GM12878 (cell line): ENCODE measurements around the gene MYO10. TPM values are rescaled to one million over a fixed set of nuclear protein-coding genes. Genes with fewer than 3 reads are reported as not detected.

Experiments
- ATAC-seq: fragments of 200-7000 bp; cut with Tn5 transposase; 3 replicates; pipeline ENCODE4 v1.9.1; 2020; ENCODE audit warnings: mild to moderate bottlenecking, moderate library complexity
- BruUV-seq: library from RNA; stranded (reverse); fragments of 400-500 nt; replicated peaks from 2 replicates; lab custom pipeline; 2021; lab: Mats Ljungman, UMichigan
- CTCF ChIA-PET: fragments of 300-600 bp; sonication (Branson Sonifier 250); formaldehyde crosslinking; extraction: SDS; loops from one replicate; lab custom pipeline; 2021; ENCODE audit warnings: inconsistent platforms; lab: Yijun Ruan, JAX
- POLR2A ChIA-PET: fragments of 350-600 bp; formaldehyde crosslinking; extraction: SDS; loops from one replicate; lab custom pipeline; 2021; ENCODE audit warnings: inconsistent platforms; lab: Charles Lee
- RAD21 ChIA-PET: fragments of 300-600 bp; sonication (Branson Sonifier 250); formaldehyde crosslinking; loops from one replicate; lab custom pipeline; 2023; ENCODE audit warnings: antibody characterized with exemption; ENCODE audit not compliant: unreplicated experiment; lab: Charles Lee
- SMC1A ChIA-PET: fragments of 300-600 bp; sonication (Branson Sonifier 250); formaldehyde crosslinking; loops from one replicate; lab custom pipeline; 2023; ENCODE audit not compliant: unreplicated experiment, uncharacterized antibody; lab: Charles Lee
- DNase-seq: peaks from one replicate; pipeline ENCODE4 v3.0.0-alpha.2; 2011; ENCODE audit warnings: low read depth, low spot score
- FAIRE-seq: peaks from 3 replicates; lab custom pipeline; 2011; peaks lifted over from hg19 to GRCh38; lab: Jason Lieb, UNC
- H2AFZ ChIP-seq: 2 replicates; pipeline ENCODE4 v1.6.0; 2011; ENCODE audit warnings: low read depth, low read length, control low read depth; ENCODE audit not compliant: control insufficient read depth
- H3K27ac ChIP-seq: 2 replicates; pipeline ENCODE4 v1.5.1; 2011; ENCODE audit warnings: control low read depth; ENCODE audit not compliant: control insufficient read depth, insufficient read depth
- H3K27me3 ChIP-seq, 2 experiments: replicated peaks in 1 of 2; 2 replicates each; pipeline versions ENCODE4 v1.6.0 to v1.6.1; 2011; ENCODE audit warnings: low read length in 1 of 2; ENCODE audit not compliant: control insufficient read depth in 2 of 2, insufficient read depth in 2 of 2
- H3K36me3 ChIP-seq, 2 experiments: 2 replicates each; pipeline ENCODE4 v1.5.1; 2011; ENCODE audit warnings: low read length in 1 of 2; ENCODE audit not compliant: control insufficient read depth in 2 of 2, insufficient read depth in 2 of 2
- H3K4me1 ChIP-seq: 2 replicates; pipeline ENCODE4 v1.6.1; 2011; ENCODE audit warnings: mild to moderate bottlenecking, low read length, moderate library complexity, mixed read lengths; ENCODE audit not compliant: control insufficient read depth, insufficient read depth
- H3K4me2 ChIP-seq: 2 replicates; pipeline ENCODE4 v1.6.0; 2011; ENCODE audit warnings: control low read depth; ENCODE audit not compliant: control insufficient read depth, insufficient read depth
- H3K4me3 ChIP-seq: fragments of 200-600 bp; sonication (generic); 2 replicates; pipeline ENCODE4 v1.5.1; 2016
- H3K79me2 ChIP-seq: 2 replicates; pipeline ENCODE4 v1.6.0; 2011; ENCODE audit warnings: low read length; ENCODE audit not compliant: control insufficient read depth, insufficient read depth
- H3K9ac ChIP-seq: 2 replicates; pipeline ENCODE4 v1.8.0; 2011; ENCODE audit warnings: low read length, control low read depth, mixed read lengths; ENCODE audit not compliant: control insufficient read depth, insufficient read depth
- H3K9me3 ChIP-seq: replicated peaks from 3 replicates; pipeline ENCODE4 v1.5.1; 2011; ENCODE audit warnings: mild to moderate bottlenecking, low read length; ENCODE audit not compliant: control insufficient read depth, insufficient read depth
- H4K20me1 ChIP-seq: 2 replicates; pipeline ENCODE4 v1.6.0; 2011; ENCODE audit not compliant: control insufficient read depth, insufficient read depth
- BCL3 ChIP-seq: IDR thresholded peaks from 2 replicates; pipeline ENCODE4 v1.6.1; 2011; ENCODE audit warnings: borderline replicate concordance, low read depth, mild to moderate bottlenecking, moderate library complexity, low read length; ENCODE audit not compliant: insufficient read depth, poor library complexity, severe bottlenecking
- BHLHE40 ChIP-seq, 2 experiments: fragments of 450-650 bp in 1 of 2; IDR thresholded peaks; 2 replicates each; pipeline ENCODE4 v1.6.1; 2011 to 2017; ENCODE audit warnings: low read depth in 2 of 2, borderline replicate concordance in 1 of 2, improper control_type of control experiment in 1 of 2, low read length in 1 of 2, mild to moderate bottlenecking in 1 of 2
- FOXM1 ChIP-seq: IDR thresholded peaks from 2 replicates; pipeline ENCODE4 v1.6.1; 2012; ENCODE audit warnings: low read depth, mild to moderate bottlenecking, inconsistent platforms, low read length, moderate library complexity
- MYB ChIP-seq: fragments of 150-350 bp; IDR thresholded peaks from 2 replicates; pipeline ENCODE4 v1.6.1; 2014; ENCODE audit warnings: mild to moderate bottlenecking, low read depth, low read length, borderline replicate concordance
- NR2F1 ChIP-seq: fragments of 450-650 bp; conservative IDR thresholded peaks from 2 replicates; pipeline ENCODE4 v1.6.1; 2017; ENCODE audit warnings: mild to moderate bottlenecking
- PKNOX1 ChIP-seq: fragments of 450-650 bp; IDR thresholded peaks from 2 replicates; pipeline ENCODE4 v1.6.1; 2016; ENCODE audit warnings: mild to moderate bottlenecking
- TCF7 ChIP-seq: IDR thresholded peaks from 2 replicates; pipeline ENCODE4 v1.6.1; 2014; ENCODE audit warnings: antibody characterized with exemption, borderline replicate concordance
- ZBTB4 ChIP-seq: fragments of 450-650 bp; formaldehyde crosslinking; IDR thresholded peaks from 2 replicates; pipeline ENCODE4 v1.4.0; 2022; ENCODE audit warnings: mild to moderate bottlenecking, moderate library complexity
- WGBS: methylation state at CpG from one replicate; pipeline ENCODE4 v1.1.6; 2016; ENCODE audit warnings: low lambda C conversion rate; ENCODE audit not compliant: insufficient replicate concordance, insufficient coverage; ENCODE audit errors: missing lambda C conversion rate; 5-methylcytosine and 5-hydroxymethylcytosine counted together
- in situ Hi-C: fragments of 300-500 bp; cut with MboI; formaldehyde crosslinking; loops from 9 replicates; pipeline ENCODE4 v1.14.3; 2018; ENCODE audit warnings: mixed read lengths
- intact Hi-C: fragments of 100-400 bp; cut with micrococcal nuclease; formaldehyde crosslinking; loops from one replicate; pipeline ENCODE4 v1.14.2; 2022; ENCODE audit not compliant: unreplicated experiment
- polyA plus RNA-seq, 11 experiments: library from polyadenylated mRNA; depleted of rRNA in 4 of 11; unstranded in 6 of 11; stranded (reverse) in 5 of 11; fragments of >200 nt; fragmentation: Nextera tagmentation in 4 of 11; fragmentation: Illumina TruSeq in 1 of 11; extraction: Ambion mirVana in 4 of 11; extraction: Trizol in 1 of 11; gene quantifications; 1 replicate in 1 of 11; 2 replicates in 10 of 11; pipeline versions ENCODE4 v1.2.1 to v1.2.3, GENCODE V29; 2011 to 2016; ENCODE audit warnings: inconsistent platforms in 2 of 11, missing spikeins in 2 of 11, low read depth in 1 of 11
- total RNA-seq, 4 experiments: library from RNA; depleted of rRNA in 3 of 4; stranded (reverse); fragments of >200 nt in 3 of 4; fragmentation: Illumina TruSeq in 1 of 4; extraction: Trizol in 1 of 4; gene quantifications; 2 replicates each; pipeline versions ENCODE4 v1.2.1 to v1.2.3, GENCODE V29; 2013 to 2021

MYO10 gene
- total and polyA plus RNA-seq, 10 of the 15 experiments (the other 5 are each of a cell fraction or from before 2014, with no cell fraction given): 0.02 to 0.77 (median 0.17) TPM

GRCh38 chr5:16695779-16696178 is 240.3 kb downstream of the MYO10 start:
- in situ Hi-C loops: no loop called here
- H3K27ac ChIP-seq: no peak overlapping the region
- RAD21 ChIA-PET: no interaction called here
- CTCF ChIA-PET: interaction anchor here (1.2 kb wide), 1 partner anchor 11 kb away, joined by 3 read pairs; no protein-coding TSS in a partner anchor
- SMC1A ChIA-PET: no interaction called here
- H3K4me3 ChIP-seq: no peak overlapping the region
- H3K36me3 ChIP-seq: no peaks in the 10 kb centered on the region
- no peak for DNase-seq
- no peaks in the 10 kb centered on the region for H4K20me1 ChIP-seq
- ATAC-seq: no peak
- no peaks in the 10 kb centered on the region for H3K27me3 ChIP-seq
- intact Hi-C loops: no loop called here
- H3K9ac ChIP-seq: no peak overlapping the region
- no peaks in the 10 kb centered on the region for H3K79me2 ChIP-seq
- no peak for FAIRE-seq
- no peaks in the 10 kb centered on the region for H3K4me1 ChIP-seq
- no peak overlapping the region for H2AFZ ChIP-seq
- TF ChIP-seq BHLHE40 (IDR thresholded peaks at IDR 0.05; ENCODE audit: borderline replicate concordance in 1 of 2, low read depth in 2 of 2, low read length in 1 of 2) (no peak), MYB (no peak), FOXM1 (no peak), PKNOX1 (no peak), NR2F1 (no peak), TCF7 (no peak), ZBTB4 (no peak), BCL3 (no peak)
- H3K9me3 ChIP-seq: no peaks in the 10 kb centered on the region
- POLR2A ChIA-PET: no interaction called here
- no peak overlapping the region for H3K4me2 ChIP-seq
- no TSS peak for BruUV-seq
- 8% methylated on average over 4 of the region's 4 CpGs for WGBS
